Stimulated activated effector memory CD8-positive, alpha-beta T cell treated with anti-CD3 and anti-CD28 coated beads, Interleukin-12 subunit alpha, Interleukin-12 subunit beta, amount 100 ng/mL, for 72 hours (primary cell): ENCODE data around the gene GALNT2.
A peak's percentile ranks its signal among the peaks of the same experiment; 100 is the strongest.

Experiments used
- ATAC-seq: fragments of 150-1000 bp; cut with Tn5 transposase; 2 replicates; pipeline ENCODE4 v1.10.0; 2021
- DNase-seq, 2 donors: peaks; one replicate each; pipeline ENCODE4 v3.0.0; 2021 to 2022; ENCODE audit warnings: low spot score in 2 of 2
- H3K27ac Mint-ChIP-seq: one replicate; pipeline ENCODE4 v1.8.0; 2022; ENCODE audit warnings: mild to moderate bottlenecking, mixed read lengths
- H3K36me3 Mint-ChIP-seq: one replicate; pipeline ENCODE4 v1.8.0; 2022; ENCODE audit warnings: mild to moderate bottlenecking, mixed read lengths
- H3K4me1 Mint-ChIP-seq: one replicate; pipeline ENCODE4 v1.8.0; 2022; ENCODE audit warnings: mixed read lengths
- H3K4me3 Mint-ChIP-seq: one replicate; pipeline ENCODE4 v1.8.0; 2022; ENCODE audit warnings: mild to moderate bottlenecking, mixed read lengths
- H3K9me3 Mint-ChIP-seq: one replicate; pipeline ENCODE4 v1.8.0; 2022; ENCODE audit warnings: mixed read lengths

The GALNT2 gene

GRCh38 chr1:230270185-230270558 lies 203.1 kb downstream of the GALNT2 start:
- DNase-seq (no peak), ATAC-seq (no peak)
- Mint-ChIP-seq H3K4me1 (peaks cover 23% of the 10 kb centered on the region), H3K4me3 (peak overlapping the region; percentile 0), H3K9me3 (no peaks in the 10 kb centered on the region), H3K27ac (peak overlapping the region; percentile 45), H3K36me3 (peaks cover 26% of the 10 kb centered on the region)

- H3K36me3 Mint-ChIP-seq = peaks cover 20% of the 10 kb centered on the region
- ATAC-seq = peak; percentile 83
- H3K4me3 Mint-ChIP-seq = peak overlapping the region; percentile 0
Measured at GRCh38 chr1:230270559-230271281, 203.7 kb downstream of the GALNT2 start.

GRCh38 chr1:230271300-230272035 lies 204.4 kb downstream of the GALNT2 start:
- no peaks in the 10 kb centered on the region for H3K9me3 Mint-ChIP-seq
- DNase-seq = no peak

More at GRCh38 chr1:230270559-230271281, 203.7 kb downstream of the GALNT2 start:
- Mint-ChIP-seq H3K9me3 (no peaks in the 10 kb centered on the region), H3K4me1 (peaks cover 23% of the 10 kb centered on the region), H3K27ac (peak overlapping the region; percentile 38)
- DNase-seq = no peak

GRCh38 chr1:230272557-230272956 lies 205.5 kb downstream of the GALNT2 start:
- Mint-ChIP-seq H3K27ac (no peak overlapping the region), H3K4me1 (peaks cover 23% of the 10 kb centered on the region), H3K4me3 (no peak overlapping the region), H3K36me3 (peaks cover 21% of the 10 kb centered on the region), H3K9me3 (no peaks in the 10 kb centered on the region)
- DNase-seq (no peak), ATAC-seq (no peak)

More at GRCh38 chr1:230271300-230272035, 204.4 kb downstream of the GALNT2 start:
- H3K27ac Mint-ChIP-seq = peak overlapping the region; percentile 38
- peak overlapping the region; percentile 0 for H3K4me3 Mint-ChIP-seq
- no peak for ATAC-seq
- peaks cover 21% of the 10 kb centered on the region for H3K36me3 Mint-ChIP-seq
- H3K4me1 Mint-ChIP-seq = peaks cover 23% of the 10 kb centered on the region

GRCh38 chr1:230273141-230273710 lies 206.2 kb downstream of the GALNT2 start:
- Mint-ChIP-seq H3K4me1 (peaks cover 23% of the 10 kb centered on the region), H3K27ac (peak overlapping the region; percentile 63), H3K9me3 (no peaks in the 10 kb centered on the region), H3K4me3 (no peak overlapping the region), H3K36me3 (peaks cover 24% of the 10 kb centered on the region)
- ATAC-seq (no peak), DNase-seq (no peak)

- H3K9me3 Mint-ChIP-seq = no peaks in the 10 kb centered on the region
- no peak overlapping the region for H3K27ac Mint-ChIP-seq
- H3K4me1 Mint-ChIP-seq = peaks cover 23% of the 10 kb centered on the region
- DNase-seq (no peak), ATAC-seq (peak; percentile 49)
- H3K4me3 Mint-ChIP-seq = peak overlapping the region; percentile 6
- peaks cover 34% of the 10 kb centered on the region for H3K36me3 Mint-ChIP-seq
Measured at GRCh38 chr1:230274254-230274653, 207.2 kb downstream of the GALNT2 start.

- H3K4me1 Mint-ChIP-seq = peaks cover 15% of the 10 kb centered on the region
- no peaks in the 10 kb centered on the region for H3K9me3 Mint-ChIP-seq
- H3K36me3 Mint-ChIP-seq = peaks cover 50% of the 10 kb centered on the region
- DNase-seq = no peak
- no peak overlapping the region for H3K27ac Mint-ChIP-seq
- no peak overlapping the region for H3K4me3 Mint-ChIP-seq
- no peak for ATAC-seq
Measured at GRCh38 chr1:230276401-230276800, 209.4 kb downstream of the GALNT2 start.

GRCh38 chr1:230277201-230278025 lies 210.4 kb downstream of the GALNT2 start:
- H3K4me3 Mint-ChIP-seq = no peak overlapping the region
- no peak overlapping the region for H3K27ac Mint-ChIP-seq
- peaks cover 57% of the 10 kb centered on the region for H3K36me3 Mint-ChIP-seq
- peaks cover 15% of the 10 kb centered on the region for H3K4me1 Mint-ChIP-seq
- ATAC-seq (no peak), DNase-seq (no peak)
- H3K9me3 Mint-ChIP-seq = no peaks in the 10 kb centered on the region

GRCh38 chr1:230278376-230278775 lies 211.3 kb downstream of the GALNT2 start:
- peaks cover 9% of the 10 kb centered on the region for H3K4me1 Mint-ChIP-seq
- ATAC-seq = no peak
- DNase-seq = no peak
- no peaks in the 10 kb centered on the region for H3K9me3 Mint-ChIP-seq
- no peak overlapping the region for H3K4me3 Mint-ChIP-seq
- peaks cover 54% of the 10 kb centered on the region for H3K36me3 Mint-ChIP-seq
- no peak overlapping the region for H3K27ac Mint-ChIP-seq

- Mint-ChIP-seq H3K9me3 (no peaks in the 10 kb centered on the region), H3K27ac (peak overlapping the region; percentile 34), H3K4me1 (peaks cover 5% of the 10 kb centered on the region), H3K36me3 (peaks cover 54% of the 10 kb centered on the region), H3K4me3 (no peak overlapping the region)
- no peak for ATAC-seq
- no peak for DNase-seq
Measured at GRCh38 chr1:230278871-230279582, 212.0 kb downstream of the GALNT2 start.

GRCh38 chr1:230279583-230279945 lies 212.5 kb downstream of the GALNT2 start:
- H3K27ac Mint-ChIP-seq = no peak overlapping the region
- no peaks in the 10 kb centered on the region for H3K9me3 Mint-ChIP-seq
- no peak overlapping the region for H3K4me3 Mint-ChIP-seq
- ATAC-seq (no peak), DNase-seq (no peak)
- H3K4me1 Mint-ChIP-seq = peaks cover 5% of the 10 kb centered on the region
- H3K36me3 Mint-ChIP-seq = peaks cover 51% of the 10 kb centered on the region

GRCh38 chr1:230280054-230280795 lies 213.2 kb downstream of the GALNT2 start:
- Mint-ChIP-seq H3K9me3 (no peaks in the 10 kb centered on the region), H3K4me3 (no peak overlapping the region), H3K36me3 (peaks cover 47% of the 10 kb centered on the region), H3K27ac (no peak overlapping the region), H3K4me1 (peaks cover 5% of the 10 kb centered on the region)
- DNase-seq (no peak), ATAC-seq (no peak)

- Mint-ChIP-seq H3K4me1 (peaks cover 5% of the 10 kb centered on the region), H3K4me3 (no peak overlapping the region), H3K27ac (peak overlapping the region; percentile 73), H3K9me3 (no peaks in the 10 kb centered on the region), H3K36me3 (peaks cover 47% of the 10 kb centered on the region)
- ATAC-seq (peak; percentile 26), DNase-seq (no peak)
Measured at GRCh38 chr1:230280906-230281413, 213.9 kb downstream of the GALNT2 start.

GRCh38 chr1:230281556-230281955 lies 214.5 kb downstream of the GALNT2 start:
- H3K36me3 Mint-ChIP-seq = peaks cover 42% of the 10 kb centered on the region
- peak overlapping the region; percentile 73 for H3K27ac Mint-ChIP-seq
- H3K9me3 Mint-ChIP-seq = no peaks in the 10 kb centered on the region

More at GRCh38 chr1:230281556-230281955, 214.5 kb downstream of the GALNT2 start:
- no peak for ATAC-seq
- Mint-ChIP-seq H3K4me3 (no peak overlapping the region), H3K4me1 (peaks cover 5% of the 10 kb centered on the region)
- no peak for DNase-seq
